Activated CD8-positive, alpha-beta memory T cell treated with anti-CD3 and anti-CD28 coated beads, Interleukin-2, amount 50 U/mL, for 4 hours (primary cell): ENCODE results near the gene SEC23A.
"Not testable (repeated sequence)": the region's sequence is repeated elsewhere in the genome, so short reads cannot be mapped to it uniquely, and the experiment has no call there.

Experiments used
- DNase-seq: peaks from one replicate; pipeline ENCODE4 v3.0.0-alpha.2; 2020

Gene SEC23A

GRCh38 chr14:39028620-39029019 lies 74.4 kb downstream of the SEC23A start:
- DNase-seq, result no peak

- DNase-seq, result no peak
Measured at GRCh38 chr14:39025810-39026627, 77.0 kb downstream of the SEC23A start.

- no peak for DNase-seq
Measured at GRCh38 chr14:39025250-39025809, 77.7 kb downstream of the SEC23A start.

GRCh38 chr14:39023939-39024871 lies 78.8 kb downstream of the SEC23A start:
- no peak for DNase-seq

- not testable (repeated sequence) for DNase-seq
Measured at GRCh38 chr14:39017096-39018016, 85.7 kb downstream of the SEC23A start.

- no peak for DNase-seq
Measured at GRCh38 chr14:39016733-39017095, 86.3 kb downstream of the SEC23A start.

- no peak for DNase-seq
Measured at GRCh38 chr14:39015964-39016577, 87.0 kb downstream of the SEC23A start.

GRCh38 chr14:39015360-39015961 lies 87.6 kb downstream of the SEC23A start:
- DNase-seq, result no peak

- no peak for DNase-seq
Measured at GRCh38 chr14:39014460-39014859, 88.6 kb downstream of the SEC23A start.

- not testable (repeated sequence) for DNase-seq
Measured at GRCh38 chr14:39008965-39009364, 94.1 kb downstream of the SEC23A start.

GRCh38 chr14:39006721-39007410 lies 96.2 kb downstream of the SEC23A start:
- DNase-seq, result no peak

GRCh38 chr14:39005044-39005880 lies 97.8 kb downstream of the SEC23A start:
- no peak for DNase-seq

- no peak for DNase-seq
Measured at GRCh38 chr14:38999949-39000348, 103.1 kb downstream of the SEC23A start.

- no peak for DNase-seq
Measured at GRCh38 chr14:38994731-38995130, 108.3 kb downstream of the SEC23A start.

- no peak for DNase-seq
Measured at GRCh38 chr14:38993981-38994380, 109.1 kb downstream of the SEC23A start.

GRCh38 chr14:38992067-38992844 lies 110.8 kb downstream of the SEC23A start:
- no peak for DNase-seq

GRCh38 chr14:38991299-38991698 lies 111.7 kb downstream of the SEC23A start:
- no peak for DNase-seq

- DNase-seq, result no peak
Measured at GRCh38 chr14:38989922-38990546, 113.0 kb downstream of the SEC23A start.

- DNase-seq, result no peak
Measured at GRCh38 chr14:38987781-38988180, 115.3 kb downstream of the SEC23A start.
